GM18499 (cell line): ENCODE data around the gene MALAT1.

Source experiments
- ATAC-seq: cut with Tn5 transposase; IDR thresholded peaks from one replicate; pipeline ENCODE4 v1.9.1; 2021; ENCODE audit warnings: moderate number of reproducible peaks; ENCODE audit not compliant: insufficient read depth, unreplicated experiment

Gene MALAT1

GRCh38 chr11:65554057-65554818, 55.4 kb downstream of the MALAT1 start:
- no peak for ATAC-seq

- no peak for ATAC-seq
Observed at GRCh38 chr11:65554842-65555430, 56.1 kb downstream of the MALAT1 start.

- no peak for ATAC-seq
Observed at GRCh38 chr11:65555693-65556231, 56.9 kb downstream of the MALAT1 start.
